D341Med (cell line): ENCODE measurements around the gene CIITA.

Experiments
- DNase-seq: peaks from one replicate; pipeline ENCODE4 v3.0.0; 2012; ENCODE audit warnings: low spot score

Gene CIITA

GRCh38 chr16:10850478-10850850, 26.5 kb upstream of the CIITA start:
- no peak for DNase-seq

GRCh38 chr16:10851512-10851911, 25.5 kb upstream of the CIITA start:
- DNase-seq, result no peak

- DNase-seq, result no peak
Observed at GRCh38 chr16:10852286-10852685, 24.7 kb upstream of the CIITA start.

GRCh38 chr16:10852948-10853347, 24.1 kb upstream of the CIITA start:
- no peak for DNase-seq

- no peak for DNase-seq
Observed at GRCh38 chr16:10856042-10856441, 21.0 kb upstream of the CIITA start.

GRCh38 chr16:10858203-10858602, 18.8 kb upstream of the CIITA start:
- DNase-seq, result no peak

- DNase-seq, result no peak
Observed at GRCh38 chr16:10859020-10859419, 18.0 kb upstream of the CIITA start.

GRCh38 chr16:10859658-10860057, 17.3 kb upstream of the CIITA start:
- no peak for DNase-seq

- no peak for DNase-seq
Observed at GRCh38 chr16:10862438-10862837, 14.6 kb upstream of the CIITA start.

- no peak for DNase-seq
Observed at GRCh38 chr16:10865991-10866966, 10.7 kb upstream of the CIITA start.

GRCh38 chr16:10867199-10867598, 9.8 kb upstream of the CIITA start:
- no peak for DNase-seq

- DNase-seq, result no peak
Observed at GRCh38 chr16:10868104-10868595, 8.9 kb upstream of the CIITA start.

GRCh38 chr16:10868596-10869469, 8.2 kb upstream of the CIITA start:
- DNase-seq, result no peak

GRCh38 chr16:10870137-10870776, 6.7 kb upstream of the CIITA start:
- no peak for DNase-seq

- DNase-seq, result no peak
Observed at GRCh38 chr16:10870808-10871156, 6.2 kb upstream of the CIITA start.

- no peak for DNase-seq
Observed at GRCh38 chr16:10871157-10871991, 5.6 kb upstream of the CIITA start.

- DNase-seq, result no peak
Observed at GRCh38 chr16:10876315-10876714, 687 bp upstream of the CIITA start.

GRCh38 chr16:10877472-10877946, 507 bp downstream of the CIITA start:
- DNase-seq, result no peak

GRCh38 chr16:10878328-10878643, 1.3 kb downstream of the CIITA start:
- DNase-seq, result no peak

- DNase-seq, result peak; percentile 45
Observed at GRCh38 chr16:10878644-10879501, 1.9 kb downstream of the CIITA start.
